Neutrophil (primary cell): Measurements from ENCODE around the gene RAD18.

Source experiments
- H3K27ac ChIP-seq: fragments of 200-600 bp; sonication (generic); 2 replicates; pipeline ENCODE4 v1.5.1; 2016; ENCODE audit warnings: mild to moderate bottlenecking, moderate library complexity
- H3K27me3 ChIP-seq: fragments of 200-600 bp; sonication (generic); 2 replicates; pipeline ENCODE4 v1.6.0; 2016; ENCODE audit warnings: mild to moderate bottlenecking
- H3K36me3 ChIP-seq: fragments of 200-600 bp; sonication (generic); 2 replicates; pipeline ENCODE4 v1.5.1; 2017
- H3K4me1 ChIP-seq, 2 experiments: fragments of 200-600 bp in 1 of 2; sonication (generic) in 1 of 2; 1 replicate in 1 of 2; 2 replicates in 1 of 2; pipeline versions ENCODE4 v1.5.1 to v1.6.1; 2013 to 2016; ENCODE audit warnings: low read depth in 1 of 2, low read length in 1 of 2, mild to moderate bottlenecking in 1 of 2, moderate library complexity in 1 of 2; ENCODE audit not compliant: control insufficient read depth in 1 of 2, insufficient read depth in 1 of 2
- H3K4me3 ChIP-seq, 2 experiments: fragments of 200-600 bp in 1 of 2; sonication (generic) in 1 of 2; 1 replicate in 1 of 2; 2 replicates in 1 of 2; pipeline ENCODE4 v1.5.1; 2013 to 2016; ENCODE audit warnings: low read depth in 1 of 2, low read length in 1 of 2, mild to moderate bottlenecking in 1 of 2, moderate library complexity in 1 of 2
- H3K9me3 ChIP-seq: fragments of 200-600 bp; sonication (generic); 2 replicates; pipeline ENCODE4 v1.5.1; 2016
- CTCF ChIP-seq: fragments of 200-600 bp; sonication (generic); IDR thresholded peaks from 2 replicates; pipeline ENCODE4 v1.5.1; 2016; ENCODE audit warnings: antibody characterized with exemption

Gene RAD18

GRCh38 chr3:8835385-8835784 lies 127.9 kb downstream of the RAD18 start:
- Histone ChIP-seq H3K27ac (no peak overlapping the region), H3K27me3 (no peaks in the 10 kb centered on the region), H3K36me3 (no peaks in the 10 kb centered on the region), H3K9me3 (no peaks in the 10 kb centered on the region), H3K4me3 (no peak overlapping the region), H3K4me1 (no peaks in the 10 kb centered on the region)
- no peak for TF ChIP-seq CTCF

GRCh38 chr3:8834974-8835373 lies 128.3 kb downstream of the RAD18 start:
- no peaks in the 10 kb centered on the region for H3K27me3 ChIP-seq
- no peak for TF ChIP-seq CTCF
- no peak overlapping the region for H3K4me3 ChIP-seq
- H3K36me3 ChIP-seq = no peaks in the 10 kb centered on the region
- no peaks in the 10 kb centered on the region for H3K4me1 ChIP-seq
- no peaks in the 10 kb centered on the region for H3K9me3 ChIP-seq
- no peak overlapping the region for H3K27ac ChIP-seq

- no peak overlapping the region for H3K4me3 ChIP-seq
- TF ChIP-seq CTCF = no peak
- no peaks in the 10 kb centered on the region for H3K27me3 ChIP-seq
These were observed 135.6 kb downstream of the RAD18 start for GRCh38 chr3:8827641-8828040.

More at GRCh38 chr3:8827641-8828040, 135.6 kb downstream of the RAD18 start:
- no peaks in the 10 kb centered on the region for H3K9me3 ChIP-seq
- H3K4me1 ChIP-seq = no peaks in the 10 kb centered on the region
- no peaks in the 10 kb centered on the region for H3K36me3 ChIP-seq
- no peak overlapping the region for H3K27ac ChIP-seq
